IPS-20b (cell line): ENCODE data around the gene SLC35A3.
"Not testable (repeated sequence)": the region's sequence is repeated elsewhere in the genome, so short reads cannot be mapped to it uniquely, and the experiment has no call there.

Experiments
- H3K27ac ChIP-seq: one replicate; pipeline ENCODE4 v1.5.1; 2013; ENCODE audit warnings: low read length
- H3K27me3 ChIP-seq: 2 replicates; pipeline ENCODE4 v1.6.1; 2013; ENCODE audit warnings: mild to moderate bottlenecking, low read length, inconsistent platforms; ENCODE audit not compliant: insufficient read depth
- H3K36me3 ChIP-seq: 2 replicates; pipeline ENCODE4 v1.6.1; 2013; ENCODE audit warnings: low read depth, mild to moderate bottlenecking, inconsistent platforms, low read length, moderate library complexity; ENCODE audit not compliant: insufficient read depth
- H3K4me1 ChIP-seq: 2 replicates; pipeline ENCODE4 v1.6.1; 2013; ENCODE audit warnings: mild to moderate bottlenecking, control low read depth, inconsistent platforms, low read length, moderate library complexity; ENCODE audit not compliant: insufficient read depth
- H3K4me3 ChIP-seq: 2 replicates; pipeline ENCODE4 v1.5.1; 2013; ENCODE audit warnings: mild to moderate bottlenecking, low read length, inconsistent platforms
- H3K9ac ChIP-seq: 2 replicates; pipeline ENCODE4 v1.6.1; 2013; ENCODE audit warnings: low read depth, mild to moderate bottlenecking, inconsistent platforms, low read length, moderate library complexity
- H3K9me3 ChIP-seq: 2 replicates; pipeline ENCODE4 v1.6.1; 2013; ENCODE audit warnings: mild to moderate bottlenecking, low read depth, low read length, inconsistent platforms; ENCODE audit not compliant: insufficient read depth

Gene SLC35A3

GRCh38 chr1:99957818-99958217 is 12.0 kb upstream of the SLC35A3 start:
- Histone ChIP-seq H3K27ac (no peak overlapping the region), H3K27me3 (no peaks in the 10 kb centered on the region), H3K4me1 (peaks cover 4% of the 10 kb centered on the region; the same call in 1 of the 2 replicates), H3K9me3 (0 out of 2 replicates have a peak, but pooled peaks cover 3% of the 10 kb centered on the region), H3K4me3 (no peak overlapping the region), H3K36me3 (no peaks in the 10 kb centered on the region), H3K9ac (no peak overlapping the region)

DNA sequence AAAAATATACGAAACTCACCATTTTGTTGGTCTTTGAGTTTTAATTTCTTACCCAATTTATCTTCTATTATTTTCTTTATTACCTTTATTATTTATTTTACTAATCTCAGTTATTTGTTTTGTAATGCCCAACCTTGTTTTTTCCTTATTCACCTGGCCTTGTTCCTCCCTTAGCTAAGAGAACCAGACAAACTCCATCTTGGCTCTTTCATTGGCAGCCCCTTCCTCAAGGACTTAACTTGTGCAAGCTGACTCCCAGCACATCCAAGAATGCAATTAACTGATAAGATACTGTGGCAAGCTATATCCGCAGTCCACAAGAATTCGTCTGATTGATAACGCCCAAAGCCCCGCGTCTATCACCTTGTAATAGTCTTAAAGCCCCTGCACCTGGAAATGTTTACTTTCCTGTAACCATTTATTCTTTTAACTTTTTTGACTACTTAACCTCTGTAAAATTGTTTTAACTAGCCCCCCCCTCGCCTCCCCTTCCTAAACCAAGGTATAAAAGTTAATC is 10.5 kb upstream of the SLC35A3 start:
- not testable (repeated sequence) for H3K36me3 ChIP-seq, H3K4me3 ChIP-seq, H3K27ac ChIP-seq, H3K9me3 ChIP-seq, H3K9ac ChIP-seq, H3K27me3 ChIP-seq, H3K4me1 ChIP-seq

DNA sequence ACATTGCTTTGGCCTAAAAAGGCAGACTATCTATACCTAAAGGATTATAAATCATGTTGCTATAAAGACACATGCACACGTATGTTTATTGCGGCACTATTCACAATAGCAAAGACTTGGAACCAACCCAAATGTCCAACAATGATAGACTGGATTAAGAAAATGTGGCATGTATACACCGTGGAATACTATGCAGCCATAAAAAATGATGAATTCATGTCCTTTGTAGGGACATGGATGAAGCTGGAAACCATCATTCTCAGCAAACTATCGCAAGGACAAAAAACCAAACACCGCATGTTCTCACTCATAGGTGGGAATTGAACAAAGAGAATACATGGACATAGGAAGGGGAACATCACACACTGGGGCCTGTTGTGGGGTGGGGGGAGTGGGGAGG is 9.5 kb upstream of the SLC35A3 start:
- H3K27ac ChIP-seq, H3K36me3 ChIP-seq, H3K9me3 ChIP-seq, H3K4me1 ChIP-seq, H3K27me3 ChIP-seq, H3K4me3 ChIP-seq, H3K9ac ChIP-seq: not testable (repeated sequence)

DNA sequence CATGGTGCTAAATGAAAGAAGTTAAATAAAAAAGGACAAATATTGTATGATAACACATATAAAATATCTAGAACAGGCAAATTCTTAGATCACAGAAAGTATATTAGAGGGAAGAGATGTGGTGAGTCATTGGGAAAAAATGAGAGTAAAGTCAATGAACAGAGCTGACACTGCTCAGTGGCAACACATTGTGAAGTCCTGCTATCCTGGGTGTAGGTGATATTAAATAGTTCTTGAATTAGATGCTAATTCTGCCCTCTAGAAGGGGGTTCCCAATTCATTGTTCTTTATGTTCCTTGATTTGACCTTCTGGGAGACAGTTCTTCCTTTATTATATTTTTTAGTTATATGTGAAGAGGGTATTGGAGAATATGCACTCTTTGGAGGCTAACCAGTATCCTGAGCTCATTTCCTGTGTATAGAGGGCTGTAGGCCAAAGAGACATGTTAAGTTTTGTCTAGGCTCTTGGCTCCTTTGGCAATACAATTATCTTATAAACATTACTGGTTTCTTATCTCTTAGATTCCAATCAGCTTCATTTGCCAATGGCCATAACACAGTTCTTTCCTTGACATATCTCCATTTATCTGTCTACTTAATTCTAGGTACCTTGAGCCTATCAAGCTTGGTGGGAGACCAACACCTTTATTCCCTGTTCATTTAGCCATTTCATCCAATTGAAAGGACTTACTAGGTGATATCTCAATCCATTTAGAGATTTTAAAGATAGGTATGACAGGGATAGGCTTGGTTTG is 6.6 kb upstream of the SLC35A3 start:
- no peaks in the 10 kb centered on the region for H3K36me3 ChIP-seq
- no peak overlapping the region for H3K9ac ChIP-seq
- H3K27me3 ChIP-seq, result no peaks in the 10 kb centered on the region
- peaks cover 1% of the 10 kb centered on the region; the same call in 1 of the 2 replicates for H3K4me1 ChIP-seq
- H3K4me3 ChIP-seq, result no peak overlapping the region
- no peak overlapping the region for H3K27ac ChIP-seq
- H3K9me3 ChIP-seq, result no peaks in the 10 kb centered on the region

DNA sequence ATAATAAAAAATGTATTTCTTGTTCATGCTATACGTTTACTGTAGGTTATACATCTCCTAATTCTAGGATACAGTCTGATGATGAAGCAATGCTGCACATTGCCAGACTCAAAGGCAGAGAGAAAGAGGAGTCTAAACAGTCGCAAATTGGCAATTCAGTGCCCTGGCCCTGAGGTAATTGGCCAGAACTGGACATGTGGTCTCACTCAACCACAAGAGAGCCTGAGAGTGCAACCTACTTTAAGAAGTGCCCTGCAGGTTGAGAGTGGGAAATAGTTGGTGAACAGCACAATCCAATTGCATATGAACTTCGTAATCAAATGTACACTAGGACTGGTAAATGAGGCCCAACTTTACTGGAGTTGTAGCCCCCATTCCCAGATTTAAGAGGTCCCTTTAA is 5.0 kb upstream of the SLC35A3 start:
- Histone ChIP-seq H3K27me3 (no peaks in the 10 kb centered on the region), H3K9me3 (no peaks in the 10 kb centered on the region), H3K4me1 (peaks cover 7% of the 10 kb centered on the region; the same call in 1 of the 2 replicates), H3K4me3 (no peak overlapping the region), H3K36me3 (no peaks in the 10 kb centered on the region), H3K27ac (no peak overlapping the region), H3K9ac (no peak overlapping the region)

DNA sequence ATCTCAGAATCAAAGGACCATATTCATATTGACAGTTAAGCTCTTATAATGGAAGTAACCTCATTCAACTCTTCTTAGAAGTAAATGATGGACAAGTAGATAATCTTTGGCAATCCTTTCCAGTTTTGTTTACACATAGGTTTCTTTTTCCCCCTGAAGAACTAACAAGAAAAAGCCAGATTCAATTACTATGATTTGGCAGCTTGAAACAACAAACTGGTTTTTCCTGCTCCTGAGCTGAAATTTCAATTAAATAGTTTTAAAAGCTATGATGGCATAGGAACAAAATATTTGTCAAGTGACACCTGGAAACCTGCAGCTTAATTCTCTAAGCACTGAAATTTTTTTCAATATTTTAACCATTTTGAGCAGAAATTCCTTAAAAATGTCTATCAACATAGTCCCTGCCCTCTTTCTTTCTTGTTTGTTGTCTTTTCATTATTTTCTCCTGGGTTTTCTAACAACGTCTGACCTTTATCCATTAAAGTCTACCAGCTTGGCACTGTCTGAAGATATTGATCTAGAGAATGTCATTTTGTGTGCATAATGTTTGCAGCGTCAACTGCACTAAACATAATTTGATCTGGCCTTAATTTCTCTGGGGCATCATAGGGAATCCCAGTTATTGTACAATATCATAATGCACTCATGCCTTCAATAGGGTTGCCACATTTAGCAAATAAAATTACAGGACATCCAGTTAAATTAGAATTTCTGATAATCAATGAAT is 4.0 kb upstream of the SLC35A3 start:
- H3K9ac ChIP-seq, result no peak overlapping the region
- H3K4me3 ChIP-seq, result no peak overlapping the region
- H3K27ac ChIP-seq, result no peak overlapping the region
- H3K27me3 ChIP-seq, result no peaks in the 10 kb centered on the region
- H3K4me1 ChIP-seq, result peaks cover 7% of the 10 kb centered on the region; the same call in 1 of the 2 replicates
- H3K9me3 ChIP-seq, result no peaks in the 10 kb centered on the region
- no peaks in the 10 kb centered on the region for H3K36me3 ChIP-seq

- Histone ChIP-seq H3K9me3 (no peaks in the 10 kb centered on the region), H3K4me3 (no peak overlapping the region), H3K4me1 (peaks cover 7% of the 10 kb centered on the region; the same call in 1 of the 2 replicates), H3K36me3 (no peaks in the 10 kb centered on the region), H3K27ac (no peak overlapping the region), H3K27me3 (no peaks in the 10 kb centered on the region), H3K9ac (no peak overlapping the region)
Observed at GRCh38 chr1:99968214-99968613, 1.6 kb upstream of the SLC35A3 start.

DNA sequence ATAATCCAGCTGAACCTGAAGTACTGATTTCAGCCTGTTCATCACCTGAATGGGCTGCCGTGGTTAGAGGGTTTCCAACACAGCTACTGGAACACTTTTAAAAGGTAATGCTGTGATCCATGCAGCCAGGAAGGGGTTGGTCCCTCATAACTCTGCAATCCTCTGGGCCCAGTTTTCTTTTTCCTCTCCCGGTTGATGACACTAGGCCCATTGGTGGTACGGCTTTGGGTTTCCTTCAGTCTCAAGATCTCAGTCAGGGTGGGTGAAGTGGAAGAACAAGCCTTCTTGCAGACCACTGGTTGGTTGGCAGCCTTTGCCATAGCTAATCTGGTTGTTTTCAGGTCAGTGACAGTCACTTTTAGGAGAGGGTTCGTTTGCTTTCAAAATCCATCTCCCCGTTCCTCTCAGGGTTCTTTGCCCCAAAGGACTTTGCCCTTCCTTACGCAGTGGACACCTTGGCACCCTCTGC is 502 bp upstream of the SLC35A3 start:
- Histone ChIP-seq H3K9me3 (no peaks in the 10 kb centered on the region), H3K27ac (no peak overlapping the region), H3K36me3 (no peaks in the 10 kb centered on the region), H3K27me3 (no peaks in the 10 kb centered on the region), H3K9ac (peak overlapping the region; percentile 73), H3K4me1 (peaks cover 7% of the 10 kb centered on the region; the same call in 1 of the 2 replicates), H3K4me3 (peak overlapping the region; percentile 88)

GRCh38 chr1:99970713-99971255 is 988 bp downstream of the SLC35A3 start:
- Histone ChIP-seq H3K9me3 (no peaks in the 10 kb centered on the region), H3K36me3 (peaks cover 6% of the 10 kb centered on the region; the same call in 1 of the 2 replicates), H3K4me1 (peaks cover 7% of the 10 kb centered on the region; the same call in 1 of the 2 replicates), H3K9ac (peak overlapping the region; percentile 73), H3K27ac (no peak overlapping the region), H3K27me3 (no peaks in the 10 kb centered on the region), H3K4me3 (peak overlapping the region; percentile 88)

- not testable (repeated sequence) for H3K27ac ChIP-seq, H3K4me3 ChIP-seq, H3K9me3 ChIP-seq, H3K9ac ChIP-seq, H3K4me1 ChIP-seq, H3K27me3 ChIP-seq
- H3K36me3 ChIP-seq, result peaks cover 11% of the 10 kb centered on the region; the same call in 1 of the 2 replicates
Observed at GRCh38 chr1:99972066-99972465, 2.3 kb downstream of the SLC35A3 start.

GRCh38 chr1:99975529-99975928 is 5.7 kb downstream of the SLC35A3 start:
- H3K4me3 ChIP-seq, result no peak overlapping the region
- H3K9ac ChIP-seq, result no peak overlapping the region
- H3K27me3 ChIP-seq, result no peaks in the 10 kb centered on the region
- H3K9me3 ChIP-seq, result no peaks in the 10 kb centered on the region
- H3K4me1 ChIP-seq, result no peaks in the 10 kb centered on the region
- peaks cover 11% of the 10 kb centered on the region; the same call in 1 of the 2 replicates for H3K36me3 ChIP-seq
- H3K27ac ChIP-seq, result no peak overlapping the region
